ENCODE data around the gene SART1.
A peak's percentile ranks its signal among the peaks of the same experiment; 100 is the strongest.

Gene SART1

DNA sequence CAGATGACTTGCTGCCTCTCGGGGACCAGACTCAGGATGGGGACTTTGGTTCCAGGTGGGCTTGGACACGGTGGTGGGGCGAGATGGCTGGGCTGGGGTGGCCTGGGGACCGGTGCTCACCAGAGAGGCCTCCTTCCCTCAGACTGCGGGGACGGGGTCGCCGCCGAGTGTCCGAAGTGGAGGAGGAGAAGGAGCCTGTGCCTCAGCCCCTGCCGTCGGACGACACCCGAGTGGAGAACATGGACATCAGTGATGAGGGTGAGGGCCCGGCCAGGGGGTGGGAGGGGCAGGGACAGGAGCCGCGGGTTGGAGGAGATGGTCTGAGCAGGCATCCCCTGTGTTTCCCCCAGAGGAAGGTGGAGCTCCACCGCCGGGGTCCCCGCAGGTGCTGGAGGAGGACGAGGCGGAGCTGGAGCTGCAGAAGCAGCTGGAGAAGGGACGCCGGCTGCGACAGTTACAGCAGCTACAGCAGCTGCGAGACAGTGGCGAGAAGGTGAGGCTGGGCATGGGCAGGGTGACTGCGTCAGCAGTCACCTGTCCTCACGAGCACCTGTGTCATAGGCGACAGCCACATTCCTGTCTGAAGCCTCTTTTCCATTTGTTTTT, 5.9 kb downstream of the SART1 start:
- peaks cover 11% of the 10 kb centered on the region for H3K4me1 ChIP-seq (ENCODE audit: insufficient read depth, insufficient read length)
- H3K9ac ChIP-seq (ENCODE audit: insufficient read length, low read depth), result no peak overlapping the region
- TF ChIP-seq YY1 (IDR thresholded peaks at IDR 0.05; ENCODE audit: insufficient read depth, insufficient read length), result no peak
- TF ChIP-seq ZNF274 (IDR thresholded peaks at IDR 0.05; ENCODE audit: low read depth, low read length), result no peak
- no peak for TF ChIP-seq SUZ12 (IDR thresholded peaks at IDR 0.05; ENCODE audit: extremely low read depth, insufficient read depth, insufficient read length)
- H3K9me3 ChIP-seq (ENCODE audit: insufficient read depth, low read length), result no peaks in the 10 kb centered on the region
- peaks cover 75% of the 10 kb centered on the region for H3K36me3 ChIP-seq (ENCODE audit: insufficient read depth, insufficient read length, low read length)
- no peak for DNase-seq (ENCODE audit: low read depth, low spot score)
- no peaks in the 10 kb centered on the region for H3K27me3 ChIP-seq (ENCODE audit: insufficient read depth, insufficient read length)
- H3K4me3 ChIP-seq (ENCODE audit: insufficient read length, low read depth), result no peak overlapping the region

- H3K4me1 ChIP-seq (ENCODE audit: insufficient read depth, insufficient read length), result peaks cover 11% of the 10 kb centered on the region
- H3K9ac ChIP-seq (ENCODE audit: insufficient read length, low read depth), result no peak overlapping the region
- no peak for DNase-seq (ENCODE audit: low read depth, low spot score)
- peaks cover 84% of the 10 kb centered on the region for H3K36me3 ChIP-seq (ENCODE audit: insufficient read depth, insufficient read length, low read length)
- no peaks in the 10 kb centered on the region for H3K27me3 ChIP-seq (ENCODE audit: insufficient read depth, insufficient read length)
- no peaks in the 10 kb centered on the region for H3K9me3 ChIP-seq (ENCODE audit: insufficient read depth, low read length)
- no peak overlapping the region for H3K4me3 ChIP-seq (ENCODE audit: insufficient read length, low read depth)
- TF ChIP-seq YY1 (IDR thresholded peaks at IDR 0.05; ENCODE audit: insufficient read depth, insufficient read length), result no peak
- no peak for TF ChIP-seq ZNF274 (IDR thresholded peaks at IDR 0.05; ENCODE audit: low read depth, low read length)
- no peak for TF ChIP-seq SUZ12 (IDR thresholded peaks at IDR 0.05; ENCODE audit: extremely low read depth, insufficient read depth, insufficient read length)
Observed at GRCh38 chr11:65968600-65969482, 7.3 kb downstream of the SART1 start.

DNA sequence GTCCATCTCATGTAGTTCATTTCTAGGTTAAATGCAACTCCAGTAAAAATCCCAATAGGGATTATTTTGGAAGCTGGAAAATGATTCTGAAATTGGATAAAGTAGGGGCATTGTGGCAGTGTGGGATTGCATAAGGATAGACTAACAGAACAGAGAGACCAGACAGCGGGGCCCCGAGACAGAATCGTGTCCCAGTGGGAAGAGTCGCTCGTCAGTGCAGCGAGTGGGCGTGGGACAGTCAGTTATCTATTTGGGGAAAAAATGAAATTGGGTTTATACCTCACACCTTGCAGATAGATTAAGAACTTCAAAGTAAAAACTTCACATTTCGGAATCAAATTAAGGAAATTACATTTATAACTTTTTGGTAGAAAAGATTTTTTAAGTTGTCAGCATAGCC, 10.6 kb downstream of the SART1 start:
- H3K27me3 ChIP-seq (ENCODE audit: insufficient read depth, insufficient read length), result no peaks in the 10 kb centered on the region
- H3K4me1 ChIP-seq (ENCODE audit: insufficient read depth, insufficient read length), result peaks cover 12% of the 10 kb centered on the region
- H3K36me3 ChIP-seq (ENCODE audit: insufficient read depth, insufficient read length, low read length), result peaks cover 77% of the 10 kb centered on the region
- no peak for DNase-seq (ENCODE audit: low read depth, low spot score)
- no peak for TF ChIP-seq YY1 (IDR thresholded peaks at IDR 0.05; ENCODE audit: insufficient read depth, insufficient read length)
- no peak for TF ChIP-seq ZNF274 (IDR thresholded peaks at IDR 0.05; ENCODE audit: low read depth, low read length)
- TF ChIP-seq SUZ12 (IDR thresholded peaks at IDR 0.05; ENCODE audit: extremely low read depth, insufficient read depth, insufficient read length), result no peak
- no peak overlapping the region for H3K9ac ChIP-seq (ENCODE audit: insufficient read length, low read depth)
- no peak overlapping the region for H3K4me3 ChIP-seq (ENCODE audit: insufficient read length, low read depth)
- H3K9me3 ChIP-seq (ENCODE audit: insufficient read depth, low read length), result no peaks in the 10 kb centered on the region

- Histone ChIP-seq H3K9me3 (ENCODE audit: insufficient read depth, low read length) (no peaks in the 10 kb centered on the region), H3K9ac (ENCODE audit: insufficient read length, low read depth) (no peak overlapping the region), H3K4me3 (ENCODE audit: insufficient read length, low read depth) (no peak overlapping the region), H3K27me3 (ENCODE audit: insufficient read depth, insufficient read length) (no peaks in the 10 kb centered on the region), H3K4me1 (ENCODE audit: insufficient read depth, insufficient read length) (peaks cover 9% of the 10 kb centered on the region), H3K36me3 (ENCODE audit: insufficient read depth, insufficient read length, low read length) (peaks cover 76% of the 10 kb centered on the region)
- no peak for DNase-seq (ENCODE audit: low read depth, low spot score)
- TF ChIP-seq YY1 (IDR thresholded peaks at IDR 0.05; ENCODE audit: insufficient read depth, insufficient read length) (no peak), ZNF274 (IDR thresholded peaks at IDR 0.05; ENCODE audit: low read depth, low read length) (no peak), SUZ12 (IDR thresholded peaks at IDR 0.05; ENCODE audit: extremely low read depth, insufficient read depth, insufficient read length) (no peak)
Observed at GRCh38 chr11:65973439-65974110, 12.0 kb downstream of the SART1 start.

DNA sequence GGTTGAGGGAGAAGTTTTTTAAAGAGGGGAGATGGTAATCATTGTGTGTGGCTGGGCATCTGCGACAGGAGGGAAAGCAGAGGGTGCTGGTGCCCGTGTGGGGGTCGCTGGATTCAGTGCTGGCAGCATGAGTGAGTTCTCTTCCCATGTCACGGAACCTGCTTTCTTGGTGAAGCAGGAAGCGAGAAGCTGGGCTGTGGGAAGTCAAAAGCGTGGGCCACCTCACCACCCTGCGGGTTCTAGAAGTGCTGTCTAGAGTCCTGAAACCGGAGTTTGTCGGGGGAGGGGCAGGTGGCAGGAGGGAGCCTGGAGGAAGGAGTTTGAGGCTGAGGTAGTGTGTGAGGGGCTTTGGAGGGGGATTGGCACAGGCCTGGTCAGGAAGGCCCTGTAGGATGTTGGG, 14.2 kb downstream of the SART1 start:
- TF ChIP-seq YY1 (IDR thresholded peaks at IDR 0.05; ENCODE audit: insufficient read depth, insufficient read length) (no peak), SUZ12 (IDR thresholded peaks at IDR 0.05; ENCODE audit: extremely low read depth, insufficient read depth, insufficient read length) (no peak), ZNF274 (IDR thresholded peaks at IDR 0.05; ENCODE audit: low read depth, low read length) (no peak)
- no peaks in the 10 kb centered on the region for H3K9me3 ChIP-seq (ENCODE audit: insufficient read depth, low read length)
- no peak for DNase-seq (ENCODE audit: low read depth, low spot score)
- peak overlapping the region; percentile 21 for H3K9ac ChIP-seq (ENCODE audit: insufficient read length, low read depth)
- H3K4me1 ChIP-seq (ENCODE audit: insufficient read depth, insufficient read length), result peaks cover 9% of the 10 kb centered on the region
- no peaks in the 10 kb centered on the region for H3K27me3 ChIP-seq (ENCODE audit: insufficient read depth, insufficient read length)
- H3K36me3 ChIP-seq (ENCODE audit: insufficient read depth, insufficient read length, low read length), result peaks cover 74% of the 10 kb centered on the region
- no peak overlapping the region for H3K4me3 ChIP-seq (ENCODE audit: insufficient read length, low read depth)

DNA sequence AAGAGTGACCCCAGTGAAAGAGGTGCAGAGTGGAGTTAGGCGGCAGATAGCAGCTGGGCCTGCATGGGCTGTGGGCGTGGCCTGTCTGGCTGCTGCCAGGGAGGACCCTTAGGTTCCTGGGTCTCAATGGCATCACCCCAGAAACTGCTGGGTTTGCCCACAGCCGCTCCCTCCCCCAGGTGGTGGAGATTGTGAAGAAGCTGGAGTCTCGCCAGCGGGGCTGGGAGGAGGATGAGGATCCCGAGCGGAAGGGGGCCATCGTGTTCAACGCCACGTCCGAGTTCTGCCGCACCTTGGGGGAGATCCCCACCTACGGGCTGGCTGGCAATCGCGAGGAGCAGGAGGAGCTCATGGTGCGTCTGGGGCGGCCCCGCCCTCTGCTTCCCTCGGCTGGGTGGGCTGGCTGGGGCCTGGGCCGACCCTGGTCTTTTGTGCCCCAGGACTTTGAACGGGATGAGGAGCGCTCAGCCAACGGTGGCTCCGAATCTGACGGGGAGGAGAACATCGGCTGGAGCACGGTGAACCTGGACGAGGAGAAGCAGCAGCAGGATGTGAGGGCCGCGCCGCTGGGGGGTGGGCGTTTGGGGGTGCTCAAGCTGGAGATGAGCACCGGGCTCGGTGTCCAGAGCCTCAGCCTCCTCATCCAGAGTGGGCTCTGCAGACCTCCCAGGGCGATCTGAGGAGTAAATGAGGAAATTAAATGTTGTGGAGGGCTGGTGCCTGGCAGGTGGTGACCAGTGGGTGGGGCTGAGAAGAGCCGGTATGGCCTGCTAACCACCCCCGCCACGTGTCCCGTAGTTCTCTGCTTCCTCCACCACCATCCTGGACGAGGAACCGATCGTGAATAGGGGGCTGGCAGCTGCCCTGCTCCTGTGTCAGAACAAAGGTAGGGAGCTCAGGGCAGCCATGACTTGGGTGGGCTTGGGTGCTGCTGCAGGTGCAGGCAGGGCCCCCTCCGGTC, 15.0 kb downstream of the SART1 start:
- H3K9me3 ChIP-seq (ENCODE audit: insufficient read depth, low read length), result no peaks in the 10 kb centered on the region
- TF ChIP-seq SUZ12 (IDR thresholded peaks at IDR 0.05; ENCODE audit: extremely low read depth, insufficient read depth, insufficient read length) (no peak), ZNF274 (IDR thresholded peaks at IDR 0.05; ENCODE audit: low read depth, low read length) (no peak), YY1 (IDR thresholded peaks at IDR 0.05; ENCODE audit: insufficient read depth, insufficient read length) (no peak)
- peak overlapping the region; percentile 21 for H3K9ac ChIP-seq (ENCODE audit: insufficient read length, low read depth)
- peaks cover 9% of the 10 kb centered on the region for H3K4me1 ChIP-seq (ENCODE audit: insufficient read depth, insufficient read length)
- DNase-seq (ENCODE audit: low read depth, low spot score), result no peak
- no peak overlapping the region for H3K4me3 ChIP-seq (ENCODE audit: insufficient read length, low read depth)
- H3K36me3 ChIP-seq (ENCODE audit: insufficient read depth, insufficient read length, low read length), result peaks cover 80% of the 10 kb centered on the region
- H3K27me3 ChIP-seq (ENCODE audit: insufficient read depth, insufficient read length), result no peaks in the 10 kb centered on the region

Measured in NT2/D1 (cell line).